Measurements from ENCODE around the gene PKM.
A peak's percentile ranks its signal among the peaks of the same experiment; 100 is the strongest.

- TF ChIP-seq CTCF (IDR thresholded peaks at IDR 0.05), result no peak
- TF ChIP-seq POLR2A (IDR thresholded peaks at IDR 0.05), result peak; percentile 57
Measured at GRCh38 chr15:72155003-72155621, 75.9 kb downstream of the PKM start.

Data from transverse colon (tissue), 3 donors.